Activated B cell treated with CpG ODN at 0.5 μM for 24 hours (primary cell): Measurements from ENCODE around the gene EML1. TPM values are rescaled to one million over a fixed set of nuclear protein-coding genes. Genes with fewer than 3 reads are reported as not detected.

Experiments used
- ATAC-seq: fragments of 200-7000 bp; cut with Tn5 transposase; one replicate; pipeline ENCODE4 v1.10.0; 2021; ENCODE audit warnings: low read depth, mild to moderate bottlenecking, moderate library complexity
- CTCF ChIA-PET: fragments of 350-600 bp; sonication (Branson Sonifier 250); formaldehyde crosslinking; loops from one replicate; lab custom pipeline; 2021; ENCODE audit warnings: antibody characterized with exemption; lab: Charles Lee
- POLR2A ChIA-PET: fragments of 350-600 bp; sonication (Branson Sonifier 250); formaldehyde crosslinking; loops from one replicate; lab custom pipeline; 2021; ENCODE audit warnings: antibody characterized with exemption; lab: Charles Lee
- DNase-seq: peaks from one replicate; pipeline ENCODE4 v3.0.0; 2022
- H3K27ac Mint-ChIP-seq: one replicate; pipeline ENCODE4 v1.8.0; 2020; ENCODE audit warnings: mixed read lengths
- H3K27me3 Mint-ChIP-seq: one replicate; pipeline ENCODE4 v1.8.0; 2021; ENCODE audit warnings: mixed read lengths
- H3K36me3 Mint-ChIP-seq: one replicate; pipeline ENCODE4 v1.8.0; 2021; ENCODE audit warnings: low read depth, mixed read lengths
- H3K4me1 Mint-ChIP-seq: one replicate; pipeline ENCODE4 v1.8.0; 2021; ENCODE audit warnings: mixed read lengths
- H3K4me3 Mint-ChIP-seq: one replicate; pipeline ENCODE4 v1.8.0; 2020; ENCODE audit warnings: mild to moderate bottlenecking, mixed read lengths
- H3K9me3 Mint-ChIP-seq: one replicate; pipeline ENCODE4 v1.8.0; 2020; ENCODE audit warnings: mixed read lengths
- CTCF ChIP-seq: fragments of 200-600 bp; IDR thresholded peaks from one replicate; pipeline ENCODE4 v1.8.0; 2022; ENCODE audit warnings: antibody characterized with exemption, mild to moderate bottlenecking
- intact Hi-C: fragments of 100-400 bp; cut with micrococcal nuclease; formaldehyde crosslinking; loops from one replicate; pipeline ENCODE4 v1.15.1; 2024
- total RNA-seq: library from RNA; stranded (reverse); gene quantifications from 2 replicates; pipeline ENCODE4 v1.2.3, GENCODE V29; 2022

The EML1 gene
- total RNA-seq, 1 donor from 2014 or later, result not detected

- intact Hi-C loops, result no loop called here
These were observed 132.3 kb downstream of the EML1 start for GRCh38 chr14:99925471-99925870.

GRCh38 chr14:99928963-99929362 lies 135.8 kb downstream of the EML1 start:
- ATAC-seq (no peak), DNase-seq (no peak)
- no peak overlapping the region for H3K4me3 Mint-ChIP-seq
- no peaks in the 10 kb centered on the region for H3K36me3 Mint-ChIP-seq
- no peak for TF ChIP-seq CTCF
- CTCF ChIA-PET, result no interaction called here
- H3K4me1 Mint-ChIP-seq, result no peaks in the 10 kb centered on the region
- peaks cover 2% of the 10 kb centered on the region for H3K9me3 Mint-ChIP-seq
- no peak overlapping the region for H3K27ac Mint-ChIP-seq
- peaks cover 24% of the 10 kb centered on the region for H3K27me3 Mint-ChIP-seq
- intact Hi-C loops, result no loop called here
- POLR2A ChIA-PET, result no interaction called here

More at GRCh38 chr14:99925471-99925870, 132.3 kb downstream of the EML1 start:
- TF ChIP-seq CTCF, result no peak
- H3K36me3 Mint-ChIP-seq, result no peaks in the 10 kb centered on the region
- peaks cover 19% of the 10 kb centered on the region for H3K27me3 Mint-ChIP-seq
- CTCF ChIA-PET, result no interaction called here
- ATAC-seq (no peak), DNase-seq (no peak)
- POLR2A ChIA-PET, result no interaction called here
- H3K27ac Mint-ChIP-seq, result no peak overlapping the region
- no peaks in the 10 kb centered on the region for H3K4me1 Mint-ChIP-seq
- peaks cover 2% of the 10 kb centered on the region for H3K9me3 Mint-ChIP-seq
- no peak overlapping the region for H3K4me3 Mint-ChIP-seq

GRCh38 chr14:99929601-99930000 lies 136.4 kb downstream of the EML1 start:
- ATAC-seq (no peak), DNase-seq (no peak)
- Mint-ChIP-seq H3K27me3 (peaks cover 22% of the 10 kb centered on the region), H3K27ac (no peak overlapping the region), H3K4me3 (no peak overlapping the region), H3K9me3 (peaks cover 2% of the 10 kb centered on the region), H3K4me1 (no peaks in the 10 kb centered on the region), H3K36me3 (no peaks in the 10 kb centered on the region)
- no peak for TF ChIP-seq CTCF
- CTCF ChIA-PET, result no interaction called here
- intact Hi-C loops, result no loop called here
- POLR2A ChIA-PET, result no interaction called here

- DNase-seq (no peak), ATAC-seq (no peak)
- TF ChIP-seq CTCF, result no peak
- Mint-ChIP-seq H3K4me1 (no peaks in the 10 kb centered on the region), H3K27ac (no peak overlapping the region), H3K4me3 (no peak overlapping the region), H3K9me3 (peaks cover 2% of the 10 kb centered on the region), H3K36me3 (no peaks in the 10 kb centered on the region), H3K27me3 (peaks cover 20% of the 10 kb centered on the region)
- CTCF ChIA-PET, result no interaction called here
- intact Hi-C loops, result no loop called here
- POLR2A ChIA-PET, result no interaction called here
These were observed 137.4 kb downstream of the EML1 start for GRCh38 chr14:99930420-99931274.

GRCh38 chr14:99931308-99931707 lies 138.1 kb downstream of the EML1 start:
- POLR2A ChIA-PET, result no interaction called here
- Mint-ChIP-seq H3K9me3 (peaks cover 2% of the 10 kb centered on the region), H3K27me3 (peaks cover 22% of the 10 kb centered on the region), H3K27ac (no peak overlapping the region), H3K36me3 (no peaks in the 10 kb centered on the region), H3K4me3 (no peak overlapping the region), H3K4me1 (no peaks in the 10 kb centered on the region)
- TF ChIP-seq CTCF, result no peak
- DNase-seq (no peak), ATAC-seq (no peak)
- CTCF ChIA-PET, result no interaction called here
- intact Hi-C loops, result no loop called here
